H54 (cell line): Measurements from ENCODE around the gene BCR.
A peak's percentile ranks its signal among the peaks of the same experiment; 100 is the strongest.
"Not testable (repeated sequence)": the region's sequence is repeated elsewhere in the genome, so short reads cannot be mapped to it uniquely, and the experiment has no call there.

Experiments used
- DNase-seq: peaks from one replicate; pipeline ENCODE4 v3.0.0; 2011; ENCODE audit warnings: low spot score, mixed read lengths; ENCODE audit not compliant: insufficient read length
- FAIRE-seq: peaks from 3 replicates; lab custom pipeline; 2011; peaks lifted over from hg19 to GRCh38; lab: Jason Lieb, UNC
- POLR2A ChIP-seq: IDR thresholded peaks from 2 replicates; pipeline ENCODE4 v1.6.1; 2011; ENCODE audit warnings: low read depth, mild to moderate bottlenecking, low read length

BCR gene

DNA sequence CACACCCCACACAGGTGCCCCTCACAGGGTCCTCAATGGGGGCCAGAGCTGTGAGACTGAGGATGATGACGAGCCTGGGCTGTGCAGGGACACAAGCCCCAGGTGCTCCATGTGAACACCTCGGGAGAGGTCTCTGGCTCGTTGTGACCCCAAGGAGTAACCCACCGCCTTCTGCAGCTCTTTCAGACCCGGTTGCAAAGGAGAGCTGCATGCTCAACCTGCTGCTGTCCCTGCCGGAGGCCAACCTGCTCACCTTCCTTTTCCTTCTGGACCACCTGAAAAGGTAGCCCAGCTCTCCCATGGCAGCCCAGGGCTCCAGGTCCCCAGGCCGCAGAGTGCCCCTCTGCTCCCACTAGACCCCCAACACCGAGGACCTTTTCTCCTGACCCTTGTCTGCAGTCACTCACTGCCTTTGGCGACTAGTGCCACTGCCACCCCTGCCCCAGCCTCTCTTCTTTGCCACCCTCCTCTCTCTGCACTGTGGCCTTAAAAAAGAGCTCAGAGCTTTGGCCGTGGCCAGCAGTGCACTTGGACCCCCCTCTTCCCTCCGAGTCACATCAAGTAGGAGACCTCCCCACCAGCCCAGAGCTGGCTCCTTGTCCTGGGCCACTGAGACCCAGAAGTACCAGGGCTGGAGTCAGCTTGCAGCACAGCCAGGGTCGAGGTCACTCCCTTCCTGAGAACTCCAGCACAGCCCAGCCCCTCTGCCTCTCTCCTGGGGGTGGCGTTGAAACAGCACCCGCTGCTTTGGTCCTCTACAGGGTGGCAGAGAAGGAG lies 133.7 kb downstream of the BCR start:
- DNase-seq (no peak), FAIRE-seq (no peak)
- no peak for TF ChIP-seq POLR2A

GRCh38 chr22:23315341-23315917 lies 135.1 kb downstream of the BCR start:
- DNase-seq (peak; percentile 30), FAIRE-seq (no peak)
- no peak for TF ChIP-seq POLR2A

- not testable (repeated sequence) for DNase-seq, FAIRE-seq
Measured at GRCh38 chr22:23316596-23316995, 136.3 kb downstream of the BCR start.

DNA sequence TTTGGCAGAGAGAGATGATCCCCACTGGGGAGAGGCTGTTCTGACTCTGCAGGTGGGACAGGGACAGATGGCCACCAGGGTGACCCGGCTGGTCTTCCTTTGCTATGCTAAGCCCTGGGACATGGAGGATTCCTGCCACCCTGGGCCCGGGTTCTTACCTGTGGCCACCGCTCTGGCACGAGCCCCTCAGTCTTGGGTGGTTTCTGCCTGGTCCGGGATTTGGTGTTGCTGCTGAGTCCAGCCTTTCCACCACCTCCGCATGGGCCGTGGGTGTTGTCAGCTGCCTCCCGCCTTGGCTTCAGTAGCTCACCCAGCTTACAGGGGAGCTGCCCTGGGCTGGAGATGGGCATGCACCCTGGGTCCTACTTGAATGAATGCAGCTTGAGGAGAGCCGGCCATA lies 138.0 kb downstream of the BCR start:
- not testable (repeated sequence) for FAIRE-seq, DNase-seq

GRCh38 chr22:23322497-23323080 lies 142.3 kb downstream of the BCR start:
- DNase-seq, FAIRE-seq: not testable (repeated sequence)

DNA sequence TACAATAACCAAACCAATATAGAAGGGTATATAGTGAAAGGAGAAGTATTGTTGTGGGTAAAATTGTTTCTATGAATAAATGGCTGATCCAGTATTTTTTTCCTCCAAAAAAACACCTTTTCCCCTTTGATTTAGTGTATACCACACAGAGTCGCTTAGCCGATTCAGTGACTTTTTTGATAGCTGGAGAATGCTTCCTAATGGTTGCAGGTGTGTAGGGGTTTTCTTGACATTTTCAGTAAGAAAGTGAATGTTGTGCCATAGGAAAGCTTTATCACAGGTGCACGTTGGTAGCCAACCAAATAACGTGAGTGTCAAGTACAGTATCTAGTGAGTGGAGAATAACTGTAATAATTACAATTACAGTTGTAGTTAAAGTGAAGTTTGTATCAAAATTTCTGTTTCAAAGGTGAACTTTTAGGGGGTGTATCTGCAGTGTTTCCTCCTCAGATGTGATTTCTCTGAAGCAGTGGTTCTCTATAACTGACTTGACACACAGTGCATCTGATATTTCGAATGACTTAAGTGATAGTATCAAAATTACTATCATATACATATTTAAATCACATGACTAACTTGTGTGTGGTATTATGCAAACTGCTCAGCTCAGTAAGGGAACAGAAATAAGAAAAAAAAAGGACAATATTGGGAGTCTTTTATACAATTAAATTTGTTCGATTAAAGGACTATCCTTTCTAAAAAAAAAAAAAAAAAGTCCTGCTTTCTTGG lies 143.8 kb downstream of the BCR start:
- not testable (repeated sequence) for DNase-seq, FAIRE-seq

DNA sequence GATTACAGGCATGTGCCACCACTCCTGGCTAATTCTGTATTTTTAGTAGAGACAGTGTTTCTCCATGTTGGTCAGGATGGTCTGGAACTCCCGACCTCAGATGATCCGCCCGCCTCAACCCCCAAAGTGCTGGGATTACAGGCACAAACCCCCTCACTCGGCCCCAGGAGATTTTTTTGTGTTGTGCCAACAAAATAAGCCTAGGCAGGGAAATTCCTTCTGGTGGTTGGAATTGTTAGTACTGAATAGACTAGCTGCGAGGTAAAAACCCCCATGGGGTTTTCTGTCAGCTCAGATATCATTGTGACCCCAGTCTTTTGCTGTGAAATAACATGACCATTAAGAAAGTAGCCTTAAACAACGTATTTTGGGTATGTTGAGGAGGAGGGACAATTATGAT lies 144.9 kb downstream of the BCR start:
- FAIRE-seq (no peak), DNase-seq (no peak)
- TF ChIP-seq POLR2A = no peak

DNA sequence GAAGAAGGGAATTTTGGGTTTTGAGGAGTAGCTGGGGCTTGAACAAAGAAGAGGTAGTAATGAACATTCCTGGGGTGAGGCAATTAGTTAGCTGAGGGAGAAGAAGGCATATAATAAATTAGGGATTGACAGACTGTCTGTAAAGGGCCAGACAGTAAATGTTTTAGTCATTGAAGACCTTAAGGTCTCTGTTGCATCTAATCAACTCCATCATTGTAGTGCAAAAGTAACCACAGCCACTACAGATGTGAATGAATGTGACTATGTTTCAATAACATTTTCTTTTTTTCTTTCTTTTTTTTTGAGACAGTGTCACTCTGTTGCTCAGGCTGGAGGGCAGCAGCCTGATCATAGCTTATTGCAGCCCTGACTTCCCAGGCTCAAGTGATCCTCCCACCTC lies 153.5 kb downstream of the BCR start:
- FAIRE-seq = not testable (repeated sequence)

DNA sequence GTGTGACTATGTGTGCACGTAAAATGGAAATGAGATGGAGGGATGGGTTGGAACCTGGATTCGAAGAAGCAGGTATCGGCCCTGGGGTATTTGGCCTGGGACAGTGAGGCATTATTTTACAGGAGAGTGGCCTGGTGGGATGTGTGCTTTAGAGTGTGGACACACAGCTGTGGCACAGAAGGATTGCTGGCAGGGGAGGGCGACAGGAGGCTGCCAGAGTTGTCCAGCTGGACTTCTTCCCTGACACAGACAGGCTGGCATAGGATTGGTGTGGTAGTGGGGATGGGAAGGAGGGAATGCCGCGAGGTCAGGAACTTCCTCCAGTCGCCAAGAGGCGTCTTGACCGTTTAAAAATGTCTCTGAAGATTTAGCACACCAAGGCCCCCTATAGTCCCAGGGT lies 157.4 kb downstream of the BCR start:
- FAIRE-seq, DNase-seq: not testable (repeated sequence)

More for the DNA sequence above, 153.5 kb downstream of the BCR start:
- DNase-seq = not testable (repeated sequence)

GRCh38 chr22:23341942-23342695 lies 161.8 kb downstream of the BCR start:
- not testable (repeated sequence) for FAIRE-seq, DNase-seq

- DNase-seq = no peak
- TF ChIP-seq POLR2A = no peak
- FAIRE-seq = no peak
Measured at GRCh38 chr22:23351321-23351720, 171.0 kb downstream of the BCR start.

DNA sequence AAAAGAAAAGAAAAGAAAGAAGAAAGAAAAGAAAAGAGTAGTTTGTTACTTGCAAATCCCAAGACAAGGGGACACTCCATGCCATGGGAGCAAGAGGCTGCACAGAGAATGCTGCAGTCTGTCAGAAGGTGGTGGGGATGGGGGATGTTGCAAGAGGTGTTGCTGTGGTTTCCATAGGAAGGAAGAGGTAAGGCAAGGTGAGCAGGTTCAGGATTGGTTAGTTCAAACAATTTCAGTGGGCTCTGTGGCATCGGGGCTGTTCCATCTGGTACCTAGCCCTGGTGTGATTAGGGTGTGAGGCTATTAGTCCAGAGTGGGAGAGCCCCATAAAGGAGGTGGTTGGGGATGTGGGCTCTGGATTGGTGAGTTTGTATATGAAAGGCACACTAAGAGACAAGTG lies 172.7 kb downstream of the BCR start:
- FAIRE-seq (no peak), DNase-seq (no peak)
- no peak for TF ChIP-seq POLR2A

- FAIRE-seq (no peak), DNase-seq (no peak)
- no peak for TF ChIP-seq POLR2A
Measured at GRCh38 chr22:23353696-23354095, 173.4 kb downstream of the BCR start.

DNA sequence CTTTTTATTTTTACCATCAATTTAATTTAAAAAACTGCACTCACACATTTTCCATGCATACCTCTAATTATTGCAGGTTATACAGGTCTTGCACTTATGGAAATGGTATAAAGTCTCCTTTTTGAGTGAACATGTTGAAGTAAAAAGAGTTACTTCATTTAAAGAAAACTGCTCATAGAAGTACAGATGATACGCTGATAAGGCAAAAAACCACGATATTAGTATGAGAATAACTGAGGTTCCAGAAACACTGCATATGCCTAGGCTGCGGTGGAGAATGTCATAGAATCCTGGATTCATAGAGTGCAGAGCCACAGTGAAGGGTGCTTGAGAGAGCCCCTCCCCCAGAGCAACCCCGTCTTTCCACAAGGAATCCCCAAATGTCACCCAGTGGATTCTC lies 175.8 kb downstream of the BCR start:
- no peak for TF ChIP-seq POLR2A
- DNase-seq (no peak), FAIRE-seq (no peak)
